Skin of body (tissue), 2 donors: ENCODE measurements around the gene CSH2. TPM values are rescaled to one million over a fixed set of nuclear protein-coding genes. Genes with fewer than 3 reads are reported as not detected.
"Not testable (repeated sequence)": the region's sequence is repeated elsewhere in the genome, so short reads cannot be mapped to it uniquely, and the experiment has no call there.

Experiments used
- DNase-seq: peaks from one replicate; lab custom pipeline; 2025; lab: John Stamatoyannopoulos, UW
- total RNA-seq: library from RNA; depleted of rRNA; stranded (reverse); fragments of >200 nt; gene quantifications from one replicate; pipeline ENCODE4 v1.2.3, GENCODE V29; 2014

The CSH2 gene
- total RNA-seq, 1 donor from 2014 or later, result not detected

- not testable (repeated sequence) for DNase-seq
These were observed 23.3 kb upstream of the CSH2 start, which contains the start of gene CSH1 for GRCh38 chr17:63896524-63897354. Gene CSH1 (minus strand): TSS chr17:63896574. CDS start chr17:63896511, 63 bp downstream.

- DNase-seq, result not testable (repeated sequence)
These were observed 21.3 kb upstream of the CSH2 start for GRCh38 chr17:63894821-63895220.

GRCh38 chr17:63894021-63894420 lies 20.5 kb upstream of the CSH2 start:
- DNase-seq, result not testable (repeated sequence)

- not testable (repeated sequence) for DNase-seq
These were observed 19.0 kb upstream of the CSH2 start for GRCh38 chr17:63892316-63893037.

GRCh38 chr17:63889026-63889848 lies 15.8 kb upstream of the CSH2 start:
- DNase-seq, result not testable (repeated sequence)

GRCh38 chr17:63885119-63885518 lies 11.6 kb upstream of the CSH2 start:
- not testable (repeated sequence) for DNase-seq

- not testable (repeated sequence) for DNase-seq
These were observed 9.2 kb upstream of the CSH2 start for GRCh38 chr17:63882626-63883126.

GRCh38 chr17:63881935-63882601 lies 8.6 kb upstream of the CSH2 start, which contains the start of gene GH2:
Gene GH2 (minus strand): TSS chr17:63881944. CDS start chr17:63881801, 143 bp downstream.
- DNase-seq, result no peak

GRCh38 chr17:63881337-63881736 lies 7.9 kb upstream of the CSH2 start:
- not testable (repeated sequence) for DNase-seq

GRCh38 chr17:63880706-63881105 lies 7.2 kb upstream of the CSH2 start:
- no peak for DNase-seq

GRCh38 chr17:63878413-63878812 lies 4.9 kb upstream of the CSH2 start:
- not testable (repeated sequence) for DNase-seq

- not testable (repeated sequence) for DNase-seq
These were observed 1.2 kb upstream of the CSH2 start for GRCh38 chr17:63874693-63875092.

GRCh38 chr17:63874061-63874626 lies 667 bp upstream of the CSH2 start:
- not testable (repeated sequence) for DNase-seq

GRCh38 chr17:63871646-63872365 lies 1.7 kb downstream of the CSH2 start:
- not testable (repeated sequence) for DNase-seq

- DNase-seq, result not testable (repeated sequence)
These were observed 3.2 kb downstream of the CSH2 start for GRCh38 chr17:63870292-63870665.

GRCh38 chr17:63869491-63870291 lies 3.8 kb downstream of the CSH2 start:
- not testable (repeated sequence) for DNase-seq

GRCh38 chr17:63866625-63867024 lies 6.9 kb downstream of the CSH2 start:
- DNase-seq, result not testable (repeated sequence)

GRCh38 chr17:63859257-63859656 lies 14.2 kb downstream of the CSH2 start:
- no peak for DNase-seq

- DNase-seq, result not testable (repeated sequence)
These were observed 17.1 kb downstream of the CSH2 start for GRCh38 chr17:63856425-63856824.
